GM19351 (cell line): Measurements from ENCODE around the gene ZNF350.
"Not testable (repeated sequence)": the region's sequence is repeated elsewhere in the genome, so short reads cannot be mapped to it uniquely, and the experiment has no call there.

Experiments used
- ATAC-seq: cut with Tn5 transposase; IDR thresholded peaks from one replicate; pipeline ENCODE4 v1.9.1; 2021; ENCODE audit warnings: mild to moderate bottlenecking, moderate library complexity; ENCODE audit not compliant: unreplicated experiment

Gene ZNF350

GRCh38 chr19:51975787-51976186, 10.9 kb downstream of the ZNF350 start:
- ATAC-seq: not testable (repeated sequence)

GRCh38 chr19:51971624-51972023, 15.0 kb downstream of the ZNF350 start:
- no peak for ATAC-seq

- no peak for ATAC-seq
These were observed 15.9 kb downstream of the ZNF350 start for GRCh38 chr19:51970718-51971117.

- ATAC-seq: no peak
These were observed 21.1 kb downstream of the ZNF350 start for GRCh38 chr19:51965583-51965982.

GRCh38 chr19:51960621-51961233, 25.9 kb downstream of the ZNF350 start:
- not testable (repeated sequence) for ATAC-seq

- no peak for ATAC-seq
These were observed 26.8 kb downstream of the ZNF350 start for GRCh38 chr19:51959791-51960190.

- ATAC-seq: not testable (repeated sequence)
These were observed 28.8 kb downstream of the ZNF350 start for GRCh38 chr19:51957846-51958245.

GRCh38 chr19:51948975-51949374, 37.7 kb downstream of the ZNF350 start:
- ATAC-seq: no peak

- no peak for ATAC-seq
These were observed 40.0 kb downstream of the ZNF350 start for GRCh38 chr19:51946602-51947001.

- no peak for ATAC-seq
These were observed 41.7 kb downstream of the ZNF350 start for GRCh38 chr19:51944798-51945552.

- no peak for ATAC-seq
These were observed 47.7 kb downstream of the ZNF350 start for GRCh38 chr19:51938936-51939335.

GRCh38 chr19:51931921-51932320, 54.7 kb downstream of the ZNF350 start:
- no peak for ATAC-seq

- no peak for ATAC-seq
These were observed 58.8 kb downstream of the ZNF350 start for GRCh38 chr19:51927859-51928258.

- peak; percentile 81 for ATAC-seq
These were observed 59.6 kb downstream of the ZNF350 start, which contains the start of gene ZNF613 for GRCh38 chr19:51926784-51927741. Gene ZNF613 (plus strand): TSS chr19:51927472. CDS start chr19:51936221, 8,749 bp downstream.

GRCh38 chr19:51926426-51926783, 60.2 kb downstream of the ZNF350 start:
- no peak for ATAC-seq

GRCh38 chr19:51921949-51922348, 64.7 kb downstream of the ZNF350 start:
- ATAC-seq: no peak

GRCh38 chr19:51919606-51920005, 67.0 kb downstream of the ZNF350 start:
- no peak for ATAC-seq

GRCh38 chr19:51916167-51916566, 70.5 kb downstream of the ZNF350 start:
- no peak for ATAC-seq

GRCh38 chr19:51915324-51915867, 71.2 kb downstream of the ZNF350 start:
- no peak for ATAC-seq
